UCSD-AML1 (cell line): Measurements from ENCODE around the gene PLEKHA4.

Source experiments
- DNase-seq: peaks from one replicate; lab custom pipeline; 2025; ENCODE audit not compliant: unreplicated experiment; lab: John Stamatoyannopoulos, UW

Gene PLEKHA4

DNA sequence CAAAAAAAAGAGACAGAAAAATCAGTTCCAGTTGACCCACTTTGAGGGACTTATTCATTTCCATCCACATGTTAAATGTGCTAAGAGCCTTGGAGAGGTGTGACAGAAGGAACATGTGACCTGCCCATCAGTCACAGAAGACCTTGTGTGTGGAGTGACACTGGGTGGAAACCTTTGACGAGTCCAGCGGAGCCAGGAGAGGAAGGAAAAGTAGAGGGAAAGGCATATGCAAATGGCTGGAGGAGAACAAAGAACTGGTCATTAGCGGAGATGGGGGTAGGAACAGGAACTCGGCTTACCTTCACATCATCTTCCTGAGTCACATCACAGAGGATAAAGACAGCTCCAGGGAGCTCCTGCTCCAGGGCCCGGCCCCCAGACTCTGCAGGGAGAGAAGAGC, 34.4 kb downstream of the PLEKHA4 start:
- no peak for DNase-seq

DNA sequence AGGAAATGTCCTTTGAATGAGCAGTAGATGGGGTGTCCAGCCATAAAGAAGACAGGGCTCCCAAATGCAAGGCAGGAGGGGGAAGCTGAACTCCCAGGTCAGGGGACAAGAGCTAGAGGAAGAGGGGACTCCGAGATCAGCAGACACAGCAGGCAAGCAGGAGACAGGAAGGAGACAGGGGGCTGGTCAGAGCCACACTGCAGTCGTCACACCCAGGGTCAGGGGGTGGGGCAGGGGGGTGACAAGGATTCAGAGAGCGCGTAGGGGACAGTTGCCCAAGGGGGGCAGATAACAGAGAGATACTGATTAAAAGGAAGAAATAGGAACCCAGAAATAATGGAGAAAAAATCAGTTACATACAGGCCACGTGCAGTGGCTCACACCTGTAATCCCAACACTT, 35.4 kb downstream of the PLEKHA4 start:
- DNase-seq: no peak

DNA sequence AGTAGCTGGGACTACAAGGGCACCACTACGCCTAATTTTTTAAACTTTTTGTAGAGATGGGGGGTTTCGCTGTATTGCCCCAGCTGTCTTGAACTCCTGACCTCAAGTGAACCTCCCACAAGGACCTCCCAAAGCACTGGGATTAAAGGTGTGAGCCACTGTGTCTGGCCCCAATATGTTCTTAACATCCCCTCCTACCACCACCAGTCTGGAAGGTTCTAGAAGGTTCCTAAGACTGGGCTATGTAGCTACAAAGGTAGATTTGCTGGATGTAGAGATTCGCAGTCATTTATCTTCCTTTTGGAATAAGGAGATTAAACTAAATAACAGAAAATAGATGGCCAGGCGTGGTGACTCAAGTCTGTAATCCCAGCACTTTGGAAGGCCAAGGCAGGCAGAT, 37.5 kb downstream of the PLEKHA4 start:
- no peak for DNase-seq

DNA sequence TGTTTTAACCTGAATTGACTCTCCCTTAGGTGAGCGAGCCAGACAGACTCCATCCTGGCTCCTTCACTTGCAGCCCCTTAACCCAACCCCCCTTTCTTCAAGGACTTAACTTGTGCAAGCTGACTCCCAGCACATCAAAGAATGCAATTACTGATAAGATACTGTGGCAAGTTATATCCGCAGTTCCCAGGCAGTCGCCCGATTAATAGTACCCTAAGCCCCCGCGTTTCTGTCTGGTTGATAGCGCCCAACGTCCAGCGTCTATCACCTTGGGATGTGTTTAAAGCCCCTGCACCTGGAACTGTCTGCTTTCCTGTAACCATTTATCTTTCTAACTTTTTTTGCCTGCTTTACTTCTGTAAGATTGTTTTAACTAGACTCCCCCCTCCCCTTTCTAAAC, 38.3 kb downstream of the PLEKHA4 start:
- DNase-seq: no peak

DNA sequence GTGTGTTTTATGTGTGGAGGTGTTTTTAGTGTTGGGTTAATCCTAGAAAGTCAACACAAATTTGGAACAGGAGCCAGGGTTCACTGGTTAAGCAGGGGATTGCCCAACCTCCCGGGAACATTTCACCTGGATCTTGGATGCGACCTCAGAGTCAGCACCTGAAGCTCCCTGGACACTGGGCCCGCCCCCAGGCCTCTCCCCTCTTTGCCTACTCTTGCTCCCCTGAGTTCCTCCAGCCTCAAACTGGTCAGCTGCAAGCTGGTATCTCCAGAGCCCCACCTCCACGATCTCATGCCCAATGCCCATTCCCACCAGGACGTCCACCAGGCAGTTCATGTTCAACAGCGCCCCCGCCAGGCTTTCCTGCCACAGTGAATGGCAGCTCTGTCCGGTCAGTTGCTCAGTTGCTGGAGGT, 41.8 kb downstream of the PLEKHA4 start:
- DNase-seq: no peak

DNA sequence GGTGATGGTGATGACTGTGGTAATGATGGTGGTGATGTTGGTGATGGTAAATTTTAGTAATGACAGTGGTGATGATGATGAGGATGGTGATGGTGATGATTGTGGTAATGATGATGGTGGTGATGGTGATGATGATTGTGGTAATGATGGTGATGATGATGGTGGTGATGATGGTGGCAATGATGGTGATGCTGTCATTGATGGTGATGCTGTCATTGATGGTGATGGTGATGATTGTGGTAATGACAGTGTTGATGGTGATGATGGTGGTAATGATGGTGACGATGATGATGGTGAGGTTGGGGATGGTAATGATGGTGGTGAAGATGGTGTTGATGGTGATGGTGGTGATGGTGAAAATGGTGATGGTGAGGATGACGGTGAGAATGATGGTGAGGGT, 45.9 kb downstream of the PLEKHA4 start:
- no peak for DNase-seq

DNA sequence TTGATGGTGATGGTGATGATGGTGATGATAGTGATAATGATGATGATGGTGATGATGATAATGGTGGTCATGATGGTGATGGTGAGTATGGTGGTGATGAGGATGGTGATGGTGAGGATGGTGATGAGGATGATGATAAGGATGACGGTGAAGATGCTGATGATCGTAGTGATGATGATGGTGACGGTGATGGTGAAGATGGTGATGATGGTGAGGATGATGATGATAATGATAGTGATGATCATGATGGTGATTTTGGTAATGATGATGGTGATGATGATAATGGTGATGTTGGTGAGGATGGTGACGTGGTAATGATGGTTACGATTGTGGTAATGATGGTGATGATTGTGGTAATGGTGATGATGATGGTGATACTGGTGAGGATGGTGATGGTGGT, 46.8 kb downstream of the PLEKHA4 start:
- no peak for DNase-seq

DNA sequence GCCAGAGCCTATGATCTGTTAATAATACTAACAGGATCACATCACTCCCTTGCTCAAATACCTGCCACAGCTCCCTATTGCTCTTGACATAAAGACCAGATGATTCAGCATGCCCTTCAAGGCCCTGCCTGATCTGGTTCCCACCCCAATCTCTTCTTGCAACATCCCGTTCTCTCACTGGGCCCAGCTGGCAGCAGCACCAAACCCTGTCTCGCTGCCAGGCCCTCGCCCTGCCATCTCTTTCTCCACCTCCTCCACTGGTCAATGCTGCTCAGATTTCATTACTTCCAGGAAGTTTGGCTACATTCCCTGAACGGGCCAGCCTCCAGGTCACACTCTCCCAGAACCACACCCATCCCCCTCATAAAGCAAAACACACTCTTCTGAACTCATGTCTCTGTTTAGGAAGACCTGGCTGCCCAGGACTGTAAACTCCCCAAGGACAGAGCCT, 49.0 kb downstream of the PLEKHA4 start:
- no peak for DNase-seq

DNA sequence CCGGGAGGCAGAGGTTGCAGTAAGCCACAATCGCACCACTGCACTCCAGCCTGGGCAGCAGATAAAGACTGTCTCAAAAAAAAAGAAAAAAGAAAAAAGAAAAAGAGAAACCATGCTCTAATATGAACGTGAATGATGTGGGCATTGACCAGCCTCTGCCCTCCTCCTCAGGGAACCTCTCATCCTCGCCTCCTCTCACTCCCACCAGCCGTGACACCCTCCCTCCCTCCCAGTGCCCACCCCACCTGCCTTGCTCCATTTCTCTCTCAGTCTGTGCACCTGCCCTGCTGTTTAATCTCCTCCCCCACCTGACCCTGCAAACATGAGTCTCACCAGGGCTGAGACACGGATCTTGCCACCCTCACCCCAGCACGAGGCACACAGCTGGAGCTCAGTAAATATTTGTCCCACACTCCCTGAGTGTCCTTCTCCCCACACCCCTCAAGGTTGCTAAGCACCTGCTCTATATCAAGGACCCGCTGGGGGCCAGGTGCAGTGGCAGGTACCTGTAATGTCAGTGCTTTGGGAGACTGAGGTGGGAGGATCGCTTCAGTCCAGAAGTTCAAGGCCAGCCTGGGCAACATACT, 50.1 kb downstream of the PLEKHA4 start:
- DNase-seq: no peak

DNA sequence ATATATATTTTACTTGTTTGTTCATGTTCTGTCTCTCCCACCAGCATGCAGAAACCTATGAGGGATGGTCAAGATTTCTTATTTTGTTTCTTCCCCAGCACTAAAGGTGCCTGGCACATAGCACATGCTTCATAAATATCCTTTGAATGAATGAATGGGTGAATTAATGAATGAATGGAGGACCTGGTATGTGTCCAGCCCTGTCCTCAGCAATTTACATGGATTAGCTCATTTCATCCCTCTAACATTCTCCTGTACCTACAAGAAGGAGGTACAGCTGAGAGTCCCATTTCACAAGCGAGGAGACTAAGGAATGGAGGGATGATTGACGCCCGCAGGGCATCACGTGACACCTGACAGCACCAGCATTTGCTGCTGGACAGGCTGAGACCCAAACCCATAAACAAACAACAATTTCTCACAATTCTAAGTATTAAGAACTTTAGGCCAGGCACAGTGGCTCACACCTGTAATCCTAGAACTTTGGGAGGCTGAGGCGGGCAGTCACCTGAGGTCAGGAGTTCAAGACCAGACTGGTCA, 50.8 kb downstream of the PLEKHA4 start:
- DNase-seq: no peak

DNA sequence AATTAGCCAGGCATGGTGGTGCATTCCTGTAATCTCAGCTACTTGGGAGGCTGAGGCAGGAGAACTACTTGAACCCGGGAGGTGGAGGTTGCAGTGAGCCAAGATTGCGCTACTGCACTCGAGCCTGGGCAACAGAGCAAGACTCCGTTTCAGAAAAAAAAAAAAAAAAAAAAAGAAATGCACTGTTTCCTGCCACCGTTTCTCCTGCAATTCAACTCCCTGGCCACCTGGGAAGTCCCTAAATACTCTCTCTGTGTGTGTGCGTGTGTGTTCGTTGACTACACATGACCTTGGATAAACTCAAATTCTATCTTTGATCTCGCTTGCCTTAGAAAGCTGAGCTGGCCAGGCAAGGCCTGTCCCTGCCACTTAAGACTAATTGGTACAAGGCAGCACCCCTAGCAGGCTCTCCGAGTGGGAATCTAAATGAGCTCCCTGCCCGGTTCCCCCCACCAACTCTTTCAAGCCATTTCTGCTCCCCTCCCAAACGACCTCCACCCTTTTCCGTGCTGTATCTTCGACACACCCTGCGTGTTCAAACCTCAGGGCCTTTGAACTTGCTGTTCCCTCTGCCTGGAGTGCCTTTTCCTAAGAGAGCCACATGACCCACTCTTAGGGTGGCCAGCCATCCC, 52.4 kb downstream of the PLEKHA4 start:
- DNase-seq: no peak

DNA sequence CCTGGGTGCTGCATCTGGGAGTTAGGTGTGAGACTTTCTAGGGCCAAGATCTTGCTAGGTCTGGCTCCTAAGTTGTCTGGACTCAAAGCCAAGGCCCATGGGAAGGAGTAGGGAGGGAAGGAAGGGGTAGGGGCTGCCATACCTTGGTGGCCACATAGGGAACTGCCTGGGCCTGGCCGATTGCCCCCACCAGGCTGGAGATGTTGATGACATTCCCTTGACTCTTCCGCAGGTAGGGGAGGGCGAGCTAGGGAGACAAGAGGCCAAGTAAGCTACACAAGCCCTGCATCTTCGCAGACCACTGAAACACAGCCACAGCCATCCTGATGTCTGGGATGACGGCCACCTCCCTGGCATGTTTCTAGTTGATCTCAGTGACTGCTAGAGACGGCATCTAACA, 53.5 kb downstream of the PLEKHA4 start:
- no peak for DNase-seq

DNA sequence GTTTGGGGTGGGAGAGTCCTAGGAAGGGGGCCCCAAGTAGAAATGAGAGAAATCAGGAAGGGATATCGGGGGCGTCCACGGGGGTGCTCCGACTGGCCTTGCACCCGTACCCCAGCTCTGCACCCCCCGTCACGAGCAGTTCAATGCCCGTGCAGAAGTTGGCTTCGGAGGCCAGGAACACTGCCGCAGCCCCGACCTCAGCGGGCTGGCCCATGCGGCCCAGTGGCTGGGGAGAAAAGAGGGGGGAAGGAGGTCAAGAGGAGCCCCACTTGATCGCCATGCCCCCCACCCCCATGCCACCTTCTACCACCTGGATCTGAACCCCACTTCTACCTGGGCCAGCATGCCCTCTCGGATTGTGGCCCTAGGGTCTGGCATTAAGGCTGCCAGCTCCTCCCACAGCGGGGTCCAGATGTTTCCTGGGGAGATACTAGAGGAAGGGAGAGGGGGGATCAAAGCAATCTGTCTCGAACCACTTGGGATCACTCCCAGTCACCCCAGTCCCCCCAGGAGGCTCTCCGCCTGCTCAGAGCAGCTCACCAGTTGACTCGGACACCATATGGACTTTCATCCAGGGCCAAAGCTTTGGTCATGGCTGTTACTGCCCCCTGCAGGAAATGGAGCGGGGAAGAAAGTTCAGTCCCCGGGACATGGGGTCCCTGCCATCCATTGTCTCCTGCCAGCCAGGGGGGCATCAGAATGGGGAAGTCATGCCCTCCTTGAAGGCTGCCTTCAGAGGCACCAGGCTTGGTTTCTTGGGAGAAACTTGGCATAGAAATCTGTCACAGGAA, 55.1 kb downstream of the PLEKHA4 start:
- DNase-seq: no peak

DNA sequence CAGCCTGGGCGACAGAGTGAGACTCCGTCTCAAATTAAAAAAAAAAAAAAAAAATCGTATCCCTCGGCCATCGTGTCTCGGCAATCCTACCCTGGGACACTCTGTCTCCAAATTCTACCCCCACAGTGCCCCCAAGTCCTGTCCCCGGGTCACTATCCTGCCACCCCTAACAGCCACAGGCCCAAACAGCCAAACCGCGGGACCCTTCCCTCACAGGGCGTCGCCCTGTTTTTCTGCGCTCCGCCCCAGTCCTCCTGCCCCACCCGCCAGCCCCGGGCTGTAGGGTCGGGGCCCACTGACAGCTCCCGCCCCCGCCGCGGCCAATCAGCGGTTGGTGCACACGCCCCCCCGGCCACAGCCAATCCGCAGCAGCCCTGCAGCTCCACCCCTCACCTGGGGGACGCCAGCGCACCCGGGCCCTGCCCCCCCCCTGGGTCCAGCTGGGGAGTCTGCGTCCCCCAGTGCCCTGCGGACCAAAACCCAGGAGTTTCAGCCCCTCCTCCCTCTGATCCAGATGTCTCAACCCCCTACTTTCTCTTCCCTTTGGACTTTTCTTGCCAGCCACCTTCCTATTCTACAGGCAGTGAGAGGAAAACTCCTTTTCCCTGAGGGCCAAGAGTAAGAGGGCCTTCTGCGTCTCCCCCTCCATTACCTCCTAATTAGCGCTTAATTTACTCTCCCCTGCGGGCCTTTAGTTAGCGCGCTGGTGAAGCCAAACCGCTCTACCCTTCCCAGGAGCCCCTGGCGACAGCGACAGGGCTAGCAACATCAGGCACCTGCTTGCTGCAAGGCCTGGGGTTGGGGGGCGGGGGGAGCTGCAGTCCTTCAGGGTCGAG, 56.1 kb downstream of the PLEKHA4 start:
- DNase-seq: peak; percentile 80

DNA sequence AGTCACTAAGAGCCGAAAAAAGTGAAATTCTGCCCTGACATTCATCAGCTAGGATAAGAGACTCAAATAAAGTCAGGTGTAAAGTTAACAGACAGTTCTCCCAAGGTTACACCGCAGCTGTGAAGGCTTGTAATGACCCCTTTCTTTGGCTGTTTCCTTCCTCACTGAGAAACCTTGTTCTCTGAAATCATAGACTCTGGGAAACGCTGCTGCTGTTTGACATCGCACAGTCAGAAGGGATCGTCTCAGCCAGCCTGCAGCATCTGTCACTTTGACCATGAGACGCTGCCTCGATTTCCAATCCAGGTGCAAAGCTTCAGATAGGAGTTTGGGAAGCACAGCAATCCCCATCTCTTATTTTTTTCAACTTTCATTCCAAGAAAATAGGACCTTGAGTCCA, 58.3 kb downstream of the PLEKHA4 start:
- no peak for DNase-seq

DNA sequence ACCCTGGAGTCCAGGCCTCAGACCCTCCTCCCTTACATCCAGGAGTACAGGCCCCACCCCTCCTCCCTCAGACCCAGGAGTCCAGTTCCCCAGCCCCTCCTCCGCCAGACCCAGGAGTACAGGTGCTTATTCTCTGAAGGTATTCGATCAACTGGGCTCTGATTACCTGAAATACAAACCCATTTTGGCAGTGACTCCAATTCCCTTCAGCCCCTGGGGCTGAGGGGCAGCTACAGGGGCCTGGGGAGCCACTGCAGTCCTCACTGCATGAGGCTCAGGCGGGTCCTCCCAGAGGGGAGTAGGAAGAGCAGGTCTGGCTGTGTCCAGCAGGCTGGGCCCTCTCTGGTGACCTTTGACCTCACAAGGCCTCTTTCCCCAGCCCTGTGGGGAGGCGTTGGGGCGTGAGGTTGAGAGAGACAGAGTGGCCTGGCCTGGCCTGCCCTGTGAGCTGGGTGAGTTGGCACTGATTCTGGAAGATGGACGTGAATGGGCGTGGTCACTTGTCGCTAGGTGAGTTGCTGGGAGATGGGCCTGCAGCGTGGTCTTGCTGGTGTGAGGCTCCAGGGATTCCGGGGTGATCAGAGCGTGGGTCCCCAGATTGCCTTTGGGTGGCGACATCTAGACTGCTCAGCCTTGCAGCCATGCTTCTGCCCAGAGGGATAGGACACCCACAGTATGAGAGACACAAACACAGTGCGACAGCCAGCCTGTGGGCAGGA, 60.7 kb downstream of the PLEKHA4 start:
- peak; percentile 16 for DNase-seq

DNA sequence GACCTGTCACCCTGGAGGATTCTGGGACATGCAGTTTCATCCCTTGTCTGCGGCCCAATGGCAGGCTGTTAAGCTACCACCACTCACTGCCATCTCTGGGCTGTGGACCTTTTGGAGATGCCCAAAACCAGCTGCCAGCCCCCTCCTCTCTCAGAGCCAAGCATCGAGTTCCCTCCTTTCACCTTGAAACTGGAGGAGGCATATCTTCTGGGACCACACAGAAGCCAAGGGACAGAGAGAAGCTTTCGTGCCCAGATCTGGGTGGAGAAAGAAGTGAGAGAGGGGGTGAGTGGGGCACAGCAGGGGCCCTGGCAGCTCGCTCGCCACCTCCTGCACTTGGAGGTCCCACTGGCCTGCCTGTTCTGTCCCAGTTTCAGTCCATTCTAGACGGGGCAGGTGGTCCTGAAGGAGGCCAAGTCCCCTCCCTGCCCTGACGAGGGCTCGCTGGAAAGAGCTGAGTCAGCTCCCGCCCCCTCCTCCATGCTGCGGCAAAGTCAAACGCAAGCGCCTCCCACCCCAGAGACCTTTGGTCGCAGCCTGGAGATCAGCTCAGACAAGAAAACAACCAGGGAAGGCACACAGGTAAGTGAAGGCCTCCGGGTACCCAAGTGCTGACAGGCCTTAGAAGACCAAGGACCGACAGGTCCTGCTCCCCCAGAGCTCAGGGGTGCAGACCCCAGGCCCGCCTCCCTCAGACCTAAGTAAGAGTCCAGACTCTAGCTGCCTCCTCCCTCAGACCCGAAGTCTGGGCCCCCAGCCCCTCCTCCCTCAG, 61.4 kb downstream of the PLEKHA4 start:
- DNase-seq: no peak

DNA sequence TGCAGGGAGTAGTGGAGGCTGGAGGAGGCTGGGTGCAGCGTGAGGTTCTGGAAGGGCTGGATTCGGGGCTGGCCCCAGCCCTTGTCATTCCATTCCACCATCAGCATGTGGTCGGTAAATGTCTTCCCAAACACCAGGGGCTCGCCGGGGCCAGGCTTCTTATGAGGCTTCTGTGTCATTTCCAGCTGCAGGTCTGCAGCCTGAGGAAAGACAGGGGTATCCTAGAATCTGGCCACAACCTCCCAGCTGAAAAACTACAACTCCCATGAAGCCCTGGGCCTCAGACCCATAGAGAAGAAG, 61.9 kb downstream of the PLEKHA4 start:
- peak; percentile 26 for DNase-seq

DNA sequence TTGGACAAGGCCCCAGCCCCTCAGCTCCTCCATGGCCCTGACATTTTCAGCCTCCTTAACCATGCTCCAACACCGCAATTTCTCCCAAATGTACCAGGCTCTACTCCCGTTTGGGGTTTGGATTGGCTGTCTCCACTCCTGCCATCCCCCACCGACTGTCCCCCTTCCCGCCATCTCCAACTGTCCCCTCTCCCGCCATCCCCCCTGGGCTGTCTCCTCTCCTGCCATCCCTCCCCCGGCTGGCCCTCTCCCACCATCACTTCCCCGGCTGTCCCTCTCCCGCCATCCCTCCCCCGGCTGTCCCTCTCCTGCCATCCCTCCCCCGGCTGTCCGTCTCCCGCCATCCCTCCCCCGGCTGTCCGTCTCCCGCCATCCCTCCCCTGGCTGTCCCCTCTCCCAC, 63.0 kb downstream of the PLEKHA4 start:
- no peak for DNase-seq

DNA sequence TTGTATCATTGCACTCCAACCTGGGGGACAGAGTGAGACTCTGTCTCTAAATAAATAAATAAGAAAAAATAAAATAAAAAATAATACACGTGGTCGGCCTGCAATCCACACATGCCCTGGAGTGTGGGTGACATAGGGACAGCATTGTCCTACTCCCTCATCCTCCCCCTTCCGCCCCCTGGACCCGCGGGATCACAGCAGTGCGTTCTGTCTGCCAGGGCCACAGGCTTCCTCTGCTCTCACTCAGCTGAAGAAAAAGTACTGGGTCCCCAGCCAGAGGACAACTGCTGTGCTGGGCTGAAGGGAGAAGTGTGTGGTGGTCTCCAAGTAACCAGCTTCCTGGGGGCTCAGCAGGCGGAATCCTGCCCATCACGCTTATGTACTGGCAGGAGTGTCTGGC, 63.9 kb downstream of the PLEKHA4 start:
- DNase-seq: no peak
